ENCODE measurements around the gene RAB3IL1. TPM values are rescaled to one million over a fixed set of nuclear protein-coding genes. Genes with fewer than 3 reads are reported as not detected.

The RAB3IL1 gene
- total and polyA plus RNA-seq, 9 of the 15 experiments (the other 6 are each of a cell fraction or from before 2014, with no cell fraction given) = 0.15 to 42.6 (median 15.5) TPM

DNA sequence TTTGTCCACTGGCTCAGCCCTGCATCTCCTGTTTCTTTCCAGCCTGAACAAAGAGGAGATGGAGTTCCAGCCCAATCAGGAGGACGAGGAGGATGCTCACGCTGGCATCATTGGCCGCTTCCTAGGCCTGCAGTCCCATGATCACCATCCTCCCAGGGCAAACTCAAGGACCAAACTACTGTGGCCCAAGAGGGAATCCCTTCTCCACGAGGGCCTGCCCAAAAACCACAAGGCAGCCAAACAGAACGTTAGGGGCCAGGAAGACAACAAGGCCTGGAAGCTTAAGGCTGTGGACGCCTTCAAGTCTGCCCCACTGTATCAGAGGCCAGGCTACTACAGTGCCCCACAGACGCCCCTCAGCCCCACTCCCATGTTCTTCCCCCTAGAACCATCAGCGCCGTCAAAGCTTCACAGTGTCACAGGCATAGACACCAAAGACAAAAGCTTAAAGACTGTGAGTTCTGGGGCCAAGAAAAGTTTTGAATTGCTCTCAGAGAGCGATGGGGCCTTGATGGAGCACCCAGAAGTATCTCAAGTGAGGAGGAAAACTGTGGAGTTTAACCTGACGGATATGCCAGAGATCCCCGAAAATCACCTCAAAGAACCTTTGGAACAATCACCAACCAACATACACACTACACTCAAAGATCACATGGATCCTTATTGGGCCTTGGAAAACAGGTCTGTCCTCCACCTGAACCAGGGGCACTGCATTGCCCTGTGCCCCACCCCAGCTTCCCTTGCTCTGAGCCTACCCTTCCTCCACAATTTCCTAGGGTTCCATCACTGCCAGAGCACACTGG lies 45.0 kb upstream of the RAB3IL1 start (continued):
- TF ChIP-seq, protein P1, sequence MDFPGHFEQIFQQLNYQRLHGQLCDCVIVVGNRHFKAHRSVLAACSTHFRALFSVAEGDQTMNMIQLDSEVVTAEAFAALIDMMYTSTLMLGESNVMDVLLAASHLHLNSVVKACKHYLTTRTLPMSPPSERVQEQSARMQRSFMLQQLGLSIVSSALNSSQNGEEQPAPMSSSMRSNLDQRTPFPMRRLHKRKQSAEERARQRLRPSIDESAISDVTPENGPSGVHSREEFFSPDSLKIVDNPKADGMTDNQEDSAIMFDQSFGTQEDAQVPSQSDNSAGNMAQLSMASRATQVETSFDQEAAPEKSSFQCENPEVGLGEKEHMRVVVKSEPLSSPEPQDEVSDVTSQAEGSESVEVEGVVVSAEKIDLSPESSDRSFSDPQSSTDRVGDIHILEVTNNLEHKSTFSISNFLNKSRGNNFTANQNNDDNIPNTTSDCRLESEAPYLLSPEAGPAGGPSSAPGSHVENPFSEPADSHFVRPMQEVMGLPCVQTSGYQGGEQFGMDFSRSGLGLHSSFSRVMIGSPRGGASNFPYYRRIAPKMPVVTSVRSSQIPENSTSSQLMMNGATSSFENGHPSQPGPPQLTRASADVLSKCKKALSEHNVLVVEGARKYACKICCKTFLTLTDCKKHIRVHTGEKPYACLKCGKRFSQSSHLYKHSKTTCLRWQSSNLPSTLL (IDR thresholded peaks at IDR 0.05) = no peak
- TF ChIP-seq RBM17 (IDR thresholded peaks at IDR 0.05; ENCODE audit: borderline replicate concordance, low read depth, low read length) (no peak), HIVEP1 (CRISPR knock-in tag; IDR thresholded peaks at IDR 0.05) (no peak), SMARCA5 (IDR thresholded peaks at IDR 0.05) (no peak), RBM22 (IDR thresholded peaks at IDR 0.05; ENCODE audit: low read depth, low read length, poor library complexity, severe bottlenecking) (peak; percentile 25), YBX1 (IDR thresholded peaks at IDR 0.05) (no peak), NFIC (IDR thresholded peaks at IDR 0.05) (no peak; the same call in 1 of the 2 replicates), KDM2B (CRISPR knock-in tag; IDR thresholded peaks at IDR 0.05) (no peak), THRAP3 (IDR thresholded peaks at IDR 0.05; ENCODE audit: borderline replicate concordance) (no peak), TEAD1 (CRISPR knock-in tag; IDR thresholded peaks at IDR 0.05) (no peak), EP300 (IDR thresholded peaks at IDR 0.05; ENCODE audit: low read length) (no peak), SAFB2 (IDR thresholded peaks at IDR 0.05; ENCODE audit: borderline replicate concordance, low read depth, low read length, severe bottlenecking) (no peak), SPI1 (IDR thresholded peaks at IDR 0.05; ENCODE audit: borderline replicate concordance, low read depth, low read length) (no peak)
- TF ChIP-seq, protein P2, sequence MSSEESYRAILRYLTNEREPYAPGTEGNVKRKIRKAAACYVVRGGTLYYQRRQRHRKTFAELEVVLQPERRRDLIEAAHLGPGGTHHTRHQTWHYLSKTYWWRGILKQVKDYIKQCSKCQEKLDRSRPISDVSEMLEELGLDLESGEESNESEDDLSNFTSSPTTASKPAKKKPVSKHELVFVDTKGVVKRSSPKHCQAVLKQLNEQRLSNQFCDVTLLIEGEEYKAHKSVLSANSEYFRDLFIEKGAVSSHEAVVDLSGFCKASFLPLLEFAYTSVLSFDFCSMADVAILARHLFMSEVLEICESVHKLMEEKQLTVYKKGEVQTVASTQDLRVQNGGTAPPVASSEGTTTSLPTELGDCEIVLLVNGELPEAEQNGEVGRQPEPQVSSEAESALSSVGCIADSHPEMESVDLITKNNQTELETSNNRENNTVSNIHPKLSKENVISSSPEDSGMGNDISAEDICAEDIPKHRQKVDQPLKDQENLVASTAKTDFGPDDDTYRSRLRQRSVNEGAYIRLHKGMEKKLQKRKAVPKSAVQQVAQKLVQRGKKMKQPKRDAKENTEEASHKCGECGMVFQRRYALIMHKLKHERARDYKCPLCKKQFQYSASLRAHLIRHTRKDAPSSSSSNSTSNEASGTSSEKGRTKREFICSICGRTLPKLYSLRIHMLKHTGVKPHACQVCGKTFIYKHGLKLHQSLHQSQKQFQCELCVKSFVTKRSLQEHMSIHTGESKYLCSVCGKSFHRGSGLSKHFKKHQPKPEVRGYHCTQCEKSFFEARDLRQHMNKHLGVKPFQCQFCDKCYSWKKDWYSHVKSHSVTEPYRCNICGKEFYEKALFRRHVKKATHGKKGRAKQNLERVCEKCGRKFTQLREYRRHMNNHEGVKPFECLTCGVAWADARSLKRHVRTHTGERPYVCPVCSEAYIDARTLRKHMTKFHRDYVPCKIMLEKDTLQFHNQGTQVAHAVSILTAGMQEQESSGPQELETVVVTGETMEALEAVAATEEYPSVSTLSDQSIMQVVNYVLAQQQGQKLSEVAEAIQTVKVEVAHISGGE (CRISPR knock-in tag; IDR thresholded peaks at IDR 0.05) = no peak
- TF ChIP-seq, protein P3, sequence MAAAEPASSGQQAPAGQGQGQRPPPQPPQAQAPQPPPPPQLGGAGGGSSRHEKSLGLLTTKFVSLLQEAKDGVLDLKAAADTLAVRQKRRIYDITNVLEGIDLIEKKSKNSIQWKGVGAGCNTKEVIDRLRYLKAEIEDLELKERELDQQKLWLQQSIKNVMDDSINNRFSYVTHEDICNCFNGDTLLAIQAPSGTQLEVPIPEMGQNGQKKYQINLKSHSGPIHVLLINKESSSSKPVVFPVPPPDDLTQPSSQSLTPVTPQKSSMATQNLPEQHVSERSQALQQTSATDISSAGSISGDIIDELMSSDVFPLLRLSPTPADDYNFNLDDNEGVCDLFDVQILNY (CRISPR knock-in tag; IDR thresholded peaks at IDR 0.05) = no peak; the same call in 1 of the 2 replicates
- TF ChIP-seq, protein P4, sequence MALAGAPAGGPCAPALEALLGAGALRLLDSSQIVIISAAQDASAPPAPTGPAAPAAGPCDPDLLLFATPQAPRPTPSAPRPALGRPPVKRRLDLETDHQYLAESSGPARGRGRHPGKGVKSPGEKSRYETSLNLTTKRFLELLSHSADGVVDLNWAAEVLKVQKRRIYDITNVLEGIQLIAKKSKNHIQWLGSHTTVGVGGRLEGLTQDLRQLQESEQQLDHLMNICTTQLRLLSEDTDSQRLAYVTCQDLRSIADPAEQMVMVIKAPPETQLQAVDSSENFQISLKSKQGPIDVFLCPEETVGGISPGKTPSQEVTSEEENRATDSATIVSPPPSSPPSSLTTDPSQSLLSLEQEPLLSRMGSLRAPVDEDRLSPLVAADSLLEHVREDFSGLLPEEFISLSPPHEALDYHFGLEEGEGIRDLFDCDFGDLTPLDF (CRISPR knock-in tag; IDR thresholded peaks at IDR 0.05) = no peak
- TF ChIP-seq, protein P5, sequence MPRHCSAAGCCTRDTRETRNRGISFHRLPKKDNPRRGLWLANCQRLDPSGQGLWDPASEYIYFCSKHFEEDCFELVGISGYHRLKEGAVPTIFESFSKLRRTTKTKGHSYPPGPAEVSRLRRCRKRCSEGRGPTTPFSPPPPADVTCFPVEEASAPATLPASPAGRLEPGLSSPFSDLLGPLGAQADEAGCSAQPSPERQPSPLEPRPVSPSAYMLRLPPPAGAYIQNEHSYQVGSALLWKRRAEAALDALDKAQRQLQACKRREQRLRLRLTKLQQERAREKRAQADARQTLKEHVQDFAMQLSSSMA (CRISPR knock-in tag; IDR thresholded peaks at IDR 0.05) = no peak

Measured in K562 (cell line).